ENCODE data around the gene VWA8. TPM values are rescaled to one million over a fixed set of nuclear protein-coding genes. Genes with fewer than 3 reads are reported as not detected.
"Not testable (repeated sequence)": the region's sequence is repeated elsewhere in the genome, so short reads cannot be mapped to it uniquely, and the experiment has no call there.

Gene VWA8
- total and polyA plus RNA-seq, 4 donors: 9.8 to 35.7 (median 18.5) TPM

DNA sequence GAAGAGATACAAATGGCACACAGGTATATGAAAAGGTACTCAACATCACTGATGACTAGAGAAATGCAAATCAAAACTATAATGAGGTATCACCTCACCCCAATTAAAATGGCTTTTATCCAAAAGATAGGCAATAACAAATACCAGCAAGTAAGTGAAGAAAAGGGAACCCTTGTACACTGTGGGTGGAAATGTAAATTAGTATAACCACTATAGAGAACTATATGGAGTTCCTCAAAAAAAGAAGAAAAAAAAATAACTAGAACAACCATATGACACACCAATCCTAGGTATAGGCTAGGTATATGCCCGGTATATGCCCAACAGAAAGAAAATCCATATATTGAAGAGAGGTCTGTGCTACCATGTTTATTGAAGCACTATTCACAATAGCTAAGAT lies 150.9 kb downstream of the VWA8 start:
- Histone ChIP-seq H3K9me3 (ENCODE audit: control insufficient read depth, insufficient read depth, low read length) (no peaks in the 10 kb centered on the region), H3K27ac (ENCODE audit: low read depth, low read length) (no peak overlapping the region), H3K36me3 (ENCODE audit: control insufficient read depth, insufficient read depth, low read length) (no peaks in the 10 kb centered on the region), H3K27me3 (ENCODE audit: control insufficient read depth, insufficient read depth, low read length) (no peaks in the 10 kb centered on the region), H3K4me1 (ENCODE audit: control insufficient read depth, insufficient read depth, low read length) (no peaks in the 10 kb centered on the region), H3K4me3 (ENCODE audit: low read depth, low read length) (no peak overlapping the region)
- no CpG with 5 or more reads among the region's 1 CpG for WGBS (ENCODE audit: insufficient coverage)
- no peak for DNase-seq (ENCODE audit: low read depth in 4 of 6, low spot score in 6 of 6)

DNA sequence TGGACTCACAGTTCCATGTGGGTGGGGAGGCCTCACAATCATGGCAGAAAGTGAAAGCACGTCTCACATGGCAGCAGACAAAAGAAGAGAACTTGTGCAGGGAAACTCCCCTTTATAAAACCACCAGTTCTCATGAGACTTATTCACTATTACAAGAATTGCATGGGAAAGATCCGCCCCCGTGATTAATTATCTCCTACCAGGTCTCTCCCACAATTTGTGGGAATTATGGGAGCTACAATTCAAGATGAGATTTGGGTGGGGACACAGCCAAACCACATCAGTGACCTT lies 157.5 kb downstream of the VWA8 start:
- no CpG with 5 or more reads among the region's 3 CpGs for WGBS (ENCODE audit: insufficient coverage)
- not testable (repeated sequence) for H3K27me3 ChIP-seq (ENCODE audit: control insufficient read depth, insufficient read depth, low read length); H3K4me1 ChIP-seq (ENCODE audit: control insufficient read depth, insufficient read depth, low read length); H3K4me3 ChIP-seq (ENCODE audit: low read depth, low read length); H3K36me3 ChIP-seq (ENCODE audit: control insufficient read depth, insufficient read depth, low read length); H3K27ac ChIP-seq (ENCODE audit: low read depth, low read length); DNase-seq (ENCODE audit: low read depth in 4 of 6, low spot score in 6 of 6); H3K9me3 ChIP-seq (ENCODE audit: control insufficient read depth, insufficient read depth, low read length)

DNA sequence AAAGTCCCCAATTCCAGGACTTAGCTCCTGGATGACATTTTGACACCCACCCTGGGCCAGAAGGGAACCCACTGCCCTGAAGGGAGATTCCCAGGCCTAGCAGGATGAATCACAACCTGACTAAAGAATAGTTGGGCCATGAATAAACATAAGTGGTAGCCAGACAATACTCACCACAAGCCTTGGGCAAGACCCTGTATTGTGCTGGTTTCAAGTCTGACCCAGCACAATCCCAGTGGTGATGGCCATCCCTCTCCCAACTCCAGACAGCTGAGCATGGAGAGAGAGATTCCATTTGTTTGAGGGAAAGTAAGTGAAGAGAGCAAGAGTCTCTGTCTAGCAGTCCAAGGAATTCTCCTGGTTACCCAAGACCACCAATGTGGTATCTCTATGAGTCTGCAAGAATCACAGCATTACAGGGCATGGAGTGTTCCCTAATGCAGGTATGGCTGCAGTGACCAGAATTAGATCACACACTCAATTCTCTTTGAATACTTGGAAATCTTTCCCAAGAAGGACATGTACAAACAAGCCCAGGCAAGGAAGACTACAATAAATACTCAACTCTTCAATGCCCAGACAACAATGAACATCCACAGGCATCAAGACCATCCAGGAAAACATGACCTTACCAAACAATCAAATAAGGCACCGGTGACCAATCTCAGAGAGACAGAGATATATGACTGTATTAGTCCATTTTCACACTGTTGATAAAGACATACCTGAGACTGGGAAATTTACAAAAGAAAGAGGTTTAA lies 158.0 kb downstream of the VWA8 start:
- H3K27ac ChIP-seq (ENCODE audit: low read depth, low read length): no peak overlapping the region
- WGBS (ENCODE audit: insufficient coverage): no CpG with 5 or more reads among the region's 1 CpG
- DNase-seq (ENCODE audit: low read depth in 4 of 6, low spot score in 6 of 6): no peak

DNA sequence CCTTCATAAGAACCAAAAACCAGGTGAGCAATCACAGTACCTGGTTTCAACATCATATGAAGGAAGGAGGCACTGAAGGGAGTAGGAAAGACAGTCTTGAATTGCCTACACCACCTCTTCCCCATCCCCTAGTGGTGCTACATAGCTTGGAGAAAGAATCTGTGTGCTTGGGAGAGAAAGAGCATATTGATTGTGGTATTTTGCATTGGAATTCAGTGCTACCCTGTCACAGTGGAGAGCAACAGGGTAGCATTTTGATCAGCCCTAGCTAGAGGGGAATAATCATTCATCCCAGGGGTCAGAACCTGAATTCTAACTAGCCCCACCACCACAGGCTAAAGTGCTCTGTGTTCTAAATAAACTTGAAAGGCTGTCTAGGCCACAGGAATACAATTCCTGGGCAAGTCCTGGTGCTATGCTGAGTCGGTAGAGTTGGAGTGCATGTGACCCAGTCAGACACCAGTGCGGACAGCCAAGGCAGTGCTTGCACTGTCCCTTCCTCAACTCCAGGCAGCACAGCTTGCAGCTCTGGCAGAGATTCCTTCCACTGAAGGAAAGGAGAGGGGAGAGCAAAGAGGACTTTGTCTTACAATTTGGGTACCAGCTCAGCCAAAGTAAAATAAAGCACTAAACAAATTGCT lies 158.7 kb downstream of the VWA8 start:
- Histone ChIP-seq H3K36me3 (ENCODE audit: control insufficient read depth, insufficient read depth, low read length) (no peaks in the 10 kb centered on the region), H3K4me3 (ENCODE audit: low read depth, low read length) (no peak overlapping the region), H3K27ac (ENCODE audit: low read depth, low read length) (no peak overlapping the region), H3K27me3 (ENCODE audit: control insufficient read depth, insufficient read depth, low read length) (no peaks in the 10 kb centered on the region), H3K4me1 (ENCODE audit: control insufficient read depth, insufficient read depth, low read length) (no peaks in the 10 kb centered on the region), H3K9me3 (ENCODE audit: control insufficient read depth, insufficient read depth, low read length) (peaks cover 2% of the 10 kb centered on the region)
- WGBS (ENCODE audit: insufficient coverage): 92% methylated on average over 2 of the region's 2 CpGs
- DNase-seq (ENCODE audit: low read depth in 4 of 6, low spot score in 6 of 6): no peak

More for the DNA sequence above, 158.0 kb downstream of the VWA8 start:
- Histone ChIP-seq H3K4me1 (ENCODE audit: control insufficient read depth, insufficient read depth, low read length) (no peaks in the 10 kb centered on the region), H3K9me3 (ENCODE audit: control insufficient read depth, insufficient read depth, low read length) (peaks cover 2% of the 10 kb centered on the region), H3K27me3 (ENCODE audit: control insufficient read depth, insufficient read depth, low read length) (no peaks in the 10 kb centered on the region), H3K4me3 (ENCODE audit: low read depth, low read length) (no peak overlapping the region), H3K36me3 (ENCODE audit: control insufficient read depth, insufficient read depth, low read length) (no peaks in the 10 kb centered on the region)

DNA sequence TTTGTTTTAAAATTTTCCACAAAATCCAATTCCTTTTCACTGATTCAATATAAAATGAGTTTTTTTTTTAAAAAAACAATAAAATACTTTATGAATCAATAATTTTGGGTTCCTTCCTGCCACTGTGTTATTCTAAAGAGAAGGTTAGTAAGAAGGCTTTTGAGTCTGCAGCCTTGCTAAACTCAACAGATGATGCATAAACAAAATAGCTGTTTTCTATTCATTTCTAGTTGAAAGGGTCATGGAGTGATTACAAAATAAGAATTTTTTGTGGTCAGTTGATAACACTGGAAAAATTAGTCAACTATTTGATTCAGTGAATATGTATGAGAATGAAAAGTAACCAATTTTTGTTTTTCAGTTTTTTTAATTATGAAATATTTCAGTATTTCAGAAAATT lies 169.9 kb downstream of the VWA8 start:
- H3K27me3 ChIP-seq (ENCODE audit: control insufficient read depth, insufficient read depth, low read length): no peaks in the 10 kb centered on the region
- no peak overlapping the region for H3K27ac ChIP-seq (ENCODE audit: low read depth, low read length)
- H3K4me3 ChIP-seq (ENCODE audit: low read depth, low read length): no peak overlapping the region
- H3K36me3 ChIP-seq (ENCODE audit: control insufficient read depth, insufficient read depth, low read length): no peaks in the 10 kb centered on the region
- H3K4me1 ChIP-seq (ENCODE audit: control insufficient read depth, insufficient read depth, low read length): no peaks in the 10 kb centered on the region
- DNase-seq (ENCODE audit: low read depth in 4 of 6, low spot score in 6 of 6): no peak
- no peaks in the 10 kb centered on the region for H3K9me3 ChIP-seq (ENCODE audit: control insufficient read depth, insufficient read depth, low read length)

DNA sequence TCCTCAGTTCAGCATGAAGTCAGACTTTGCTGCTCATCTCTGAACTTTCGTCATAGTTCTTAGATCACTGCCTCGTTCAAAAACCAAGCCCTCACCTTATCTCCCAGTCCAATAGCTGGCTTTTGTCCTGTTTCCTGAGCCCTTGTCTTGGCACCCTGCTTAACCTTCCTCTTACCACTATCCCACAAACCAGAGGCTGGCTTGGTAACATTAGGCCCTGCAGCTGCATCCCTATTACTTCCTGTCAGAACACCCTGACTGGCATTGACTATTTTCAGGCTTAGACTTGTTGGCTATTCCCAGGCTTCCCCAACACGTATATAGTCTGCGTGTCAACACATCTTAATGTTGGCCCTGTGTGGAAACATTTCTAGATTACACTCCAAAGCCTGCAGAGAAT lies 172.4 kb downstream of the VWA8 start:
- no peaks in the 10 kb centered on the region for H3K9me3 ChIP-seq (ENCODE audit: control insufficient read depth, insufficient read depth, low read length)
- no peak overlapping the region for H3K4me3 ChIP-seq (ENCODE audit: low read depth, low read length)
- DNase-seq (ENCODE audit: low read depth in 4 of 6, low spot score in 6 of 6): no peak
- H3K36me3 ChIP-seq (ENCODE audit: control insufficient read depth, insufficient read depth, low read length): no peaks in the 10 kb centered on the region
- H3K27me3 ChIP-seq (ENCODE audit: control insufficient read depth, insufficient read depth, low read length): no peaks in the 10 kb centered on the region
- H3K27ac ChIP-seq (ENCODE audit: low read depth, low read length): no peak overlapping the region
- 88% methylated on average over 4 of the region's 4 CpGs for WGBS (ENCODE audit: insufficient coverage)
- H3K4me1 ChIP-seq (ENCODE audit: control insufficient read depth, insufficient read depth, low read length): no peaks in the 10 kb centered on the region

DNA sequence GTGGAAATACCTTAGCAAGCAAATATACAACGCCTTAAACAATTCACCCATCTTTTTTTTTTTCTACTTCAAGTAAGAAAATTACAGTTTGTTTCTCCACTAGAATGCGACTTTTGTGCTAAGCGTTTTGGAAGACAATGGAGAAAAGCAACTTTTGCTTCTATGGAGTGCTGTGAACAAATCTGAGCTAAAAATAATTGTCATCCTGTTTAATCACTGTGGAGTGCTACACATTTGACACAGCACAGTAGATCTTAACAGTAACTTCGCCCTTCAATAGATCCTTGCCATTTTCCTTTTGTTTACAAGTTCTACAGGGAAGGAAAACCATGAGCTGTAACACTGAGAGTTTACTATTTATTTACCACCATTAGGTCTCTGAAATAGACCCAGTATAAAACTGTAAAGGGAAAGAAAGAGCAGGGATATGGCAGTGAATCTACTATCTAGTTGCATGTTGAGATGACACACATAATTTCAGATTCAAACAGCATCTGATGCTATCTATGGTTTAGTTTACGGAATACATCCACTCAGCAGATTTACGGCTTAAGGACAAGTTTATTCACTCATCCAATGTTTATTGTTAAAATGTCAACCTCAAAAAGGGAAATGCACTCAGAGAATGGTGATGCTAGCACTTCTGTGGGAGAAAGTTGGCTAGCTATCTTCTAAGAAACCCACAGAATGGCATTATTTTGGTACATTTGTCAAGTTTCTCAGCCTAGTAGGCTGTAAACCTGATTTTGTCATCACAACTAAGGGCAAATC lies 175.3 kb downstream of the VWA8 start:
- Histone ChIP-seq H3K27me3 (ENCODE audit: control insufficient read depth, insufficient read depth, low read length) (no peaks in the 10 kb centered on the region), H3K9me3 (ENCODE audit: control insufficient read depth, insufficient read depth, low read length) (no peaks in the 10 kb centered on the region), H3K4me1 (ENCODE audit: control insufficient read depth, insufficient read depth, low read length) (no peaks in the 10 kb centered on the region), H3K4me3 (ENCODE audit: low read depth, low read length) (no peak overlapping the region), H3K27ac (ENCODE audit: low read depth, low read length) (no peak overlapping the region), H3K36me3 (ENCODE audit: control insufficient read depth, insufficient read depth, low read length) (no peaks in the 10 kb centered on the region)
- WGBS (ENCODE audit: insufficient coverage): 50% methylated on average over 1 of the region's 6 CpGs
- DNase-seq (ENCODE audit: low read depth in 4 of 6, low spot score in 6 of 6): peak in 1 of 6 donors; percentile 3

DNA sequence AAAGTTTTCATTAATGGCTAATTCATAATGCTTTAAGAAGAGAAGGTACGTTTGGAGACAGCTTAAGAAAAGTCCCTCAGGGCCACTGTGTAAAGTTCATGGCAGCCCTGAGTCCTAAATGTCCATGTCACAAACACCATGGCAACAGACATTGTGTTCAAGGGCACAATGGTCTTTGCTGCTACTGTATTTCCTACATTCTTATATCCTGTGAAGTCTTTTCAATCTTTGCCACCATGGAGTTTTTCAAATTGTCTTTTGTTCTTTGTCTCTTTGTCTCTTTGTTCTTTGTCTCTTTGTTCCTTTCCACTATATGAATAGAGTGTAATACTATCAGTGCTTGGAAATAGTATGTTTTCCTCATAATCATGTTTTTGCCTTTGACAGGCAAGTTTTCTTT lies 178.8 kb downstream of the VWA8 start:
- H3K27ac ChIP-seq (ENCODE audit: low read depth, low read length): no peak overlapping the region
- no peak overlapping the region for H3K4me3 ChIP-seq (ENCODE audit: low read depth, low read length)
- no peaks in the 10 kb centered on the region for H3K4me1 ChIP-seq (ENCODE audit: control insufficient read depth, insufficient read depth, low read length)
- H3K9me3 ChIP-seq (ENCODE audit: control insufficient read depth, insufficient read depth, low read length): no peaks in the 10 kb centered on the region
- no peaks in the 10 kb centered on the region for H3K36me3 ChIP-seq (ENCODE audit: control insufficient read depth, insufficient read depth, low read length)
- peak in 2 of 6 donors; percentile 24 to 27 for DNase-seq (ENCODE audit: low read depth in 4 of 6, low spot score in 6 of 6)
- WGBS (ENCODE audit: insufficient coverage): no CpG with 5 or more reads among the region's 1 CpG
- no peaks in the 10 kb centered on the region for H3K27me3 ChIP-seq (ENCODE audit: control insufficient read depth, insufficient read depth, low read length)

DNA sequence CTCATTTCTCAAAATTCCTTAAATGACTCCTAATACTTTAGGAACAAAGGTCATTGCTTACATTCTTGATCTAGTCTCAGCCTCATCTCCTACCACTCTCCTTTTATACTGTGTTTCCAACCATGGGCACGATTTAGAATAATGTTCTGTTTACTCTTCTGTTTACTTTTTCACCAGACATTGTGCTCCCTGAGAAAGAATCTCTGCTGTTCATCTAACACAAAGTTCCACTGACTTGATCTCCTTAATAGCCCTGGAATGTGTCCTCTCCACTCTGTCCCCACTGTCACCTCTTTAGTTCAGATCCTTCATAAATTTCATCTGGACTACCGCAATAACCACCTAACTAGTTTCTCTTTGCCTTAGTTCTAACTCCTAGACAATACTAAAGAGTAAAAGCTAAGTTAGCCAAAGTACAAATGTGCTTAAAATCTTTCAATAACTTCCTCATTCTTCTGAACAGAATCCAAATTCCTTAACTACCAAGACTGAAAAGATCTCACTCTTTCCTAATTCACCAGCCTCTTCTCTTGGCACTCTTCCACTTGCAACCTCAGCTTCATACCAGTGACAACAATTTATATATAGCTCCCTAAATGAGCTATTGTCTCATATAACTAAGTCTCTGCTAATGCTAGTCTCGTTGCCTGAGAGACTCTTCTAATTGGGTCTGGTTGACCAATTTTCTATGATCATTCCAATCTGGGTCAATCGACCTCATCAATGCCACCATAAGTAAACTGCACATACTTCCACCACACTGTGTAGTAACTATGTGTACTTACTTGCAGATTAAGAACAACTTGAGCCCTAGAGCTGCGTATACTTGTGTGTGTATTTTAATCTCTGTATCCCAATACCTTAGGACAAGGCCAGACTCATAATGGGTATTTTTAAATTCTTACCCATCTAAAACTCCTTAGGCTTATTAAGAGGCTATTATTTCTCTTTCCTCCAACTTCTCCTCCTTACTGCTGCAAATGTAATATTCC lies 179.9 kb downstream of the VWA8 start:
- no peaks in the 10 kb centered on the region for H3K27me3 ChIP-seq (ENCODE audit: control insufficient read depth, insufficient read depth, low read length)
- DNase-seq (ENCODE audit: low read depth in 4 of 6, low spot score in 6 of 6): peak in 2 of 6 donors; percentile 15 to 25
- no peaks in the 10 kb centered on the region for H3K9me3 ChIP-seq (ENCODE audit: control insufficient read depth, insufficient read depth, low read length)
- 63% methylated on average over 1 of the region's 5 CpGs for WGBS (ENCODE audit: insufficient coverage)
- H3K27ac ChIP-seq (ENCODE audit: low read depth, low read length): no peak overlapping the region
- H3K4me1 ChIP-seq (ENCODE audit: control insufficient read depth, insufficient read depth, low read length): no peaks in the 10 kb centered on the region
- no peaks in the 10 kb centered on the region for H3K36me3 ChIP-seq (ENCODE audit: control insufficient read depth, insufficient read depth, low read length)
- H3K4me3 ChIP-seq (ENCODE audit: low read depth, low read length): no peak overlapping the region

Measured in spinal cord (tissue), 10 donors.